HUES64 (cell line): Measurements from ENCODE around the gene TMEM108.

ENCODE experiments used
- H3K27ac ChIP-seq: 2 replicates; pipeline ENCODE4 v1.7.0; 2013; ENCODE audit warnings: low read depth, low read length, inconsistent platforms
- H3K27me3 ChIP-seq: 2 replicates; pipeline ENCODE4 v1.6.1; 2013; ENCODE audit warnings: mild to moderate bottlenecking, low read length; ENCODE audit not compliant: insufficient read depth
- H3K36me3 ChIP-seq: 2 replicates; pipeline ENCODE4 v1.6.1; 2013; ENCODE audit warnings: mild to moderate bottlenecking, low read length; ENCODE audit not compliant: insufficient read depth
- H3K4me1 ChIP-seq: 2 replicates; pipeline ENCODE4 v1.6.1; 2013; ENCODE audit warnings: mild to moderate bottlenecking, low read length, moderate library complexity; ENCODE audit not compliant: insufficient read depth
- H3K4me3 ChIP-seq: 2 replicates; pipeline ENCODE4 v1.5.1; 2013; ENCODE audit warnings: mild to moderate bottlenecking, low read length, moderate library complexity
- H3K9ac ChIP-seq: 2 replicates; pipeline ENCODE4 v1.6.1; 2013; ENCODE audit warnings: mild to moderate bottlenecking, low read depth, low read length
- H3K9me3 ChIP-seq: 2 replicates; pipeline ENCODE4 v1.6.1; 2013; ENCODE audit warnings: low read depth, low read length; ENCODE audit not compliant: insufficient read depth
- WGBS: fragments of 150-250, 120-280 bp; methylation state at CpG from one replicate; pipeline ENCODE4 v1.1.7; 2013; ENCODE audit warnings: missing lambda C conversion rate; 5-methylcytosine and 5-hydroxymethylcytosine counted together

The TMEM108 gene

GRCh38 chr3:133192363-133192945 lies 154.3 kb downstream of the TMEM108 start:
- H3K9me3 ChIP-seq, result no peaks in the 10 kb centered on the region
- no peak overlapping the region for H3K9ac ChIP-seq
- WGBS, result 79% methylated on average over 9 of the region's 9 CpGs
- H3K4me3 ChIP-seq, result no peak overlapping the region
- H3K27ac ChIP-seq, result no peak overlapping the region
- H3K4me1 ChIP-seq, result peaks cover 8% of the 10 kb centered on the region; the same call in 1 of the 2 replicates
- no peaks in the 10 kb centered on the region for H3K36me3 ChIP-seq
- H3K27me3 ChIP-seq, result no peaks in the 10 kb centered on the region

- Histone ChIP-seq H3K9me3 (no peaks in the 10 kb centered on the region), H3K36me3 (no peaks in the 10 kb centered on the region), H3K9ac (no peak overlapping the region), H3K27ac (no peak overlapping the region), H3K27me3 (no peaks in the 10 kb centered on the region), H3K4me3 (no peak overlapping the region), H3K4me1 (peaks cover 8% of the 10 kb centered on the region; the same call in 1 of the 2 replicates)
These were observed 154.8 kb downstream of the TMEM108 start for GRCh38 chr3:133192967-133193366.

GRCh38 chr3:133196527-133196926 lies 158.3 kb downstream of the TMEM108 start:
- Histone ChIP-seq H3K27ac (no peak overlapping the region), H3K4me3 (no peak overlapping the region), H3K27me3 (no peaks in the 10 kb centered on the region), H3K4me1 (peaks cover 8% of the 10 kb centered on the region; the same call in 1 of the 2 replicates), H3K36me3 (no peaks in the 10 kb centered on the region), H3K9ac (no peak overlapping the region), H3K9me3 (peaks cover 14% of the 10 kb centered on the region)
- WGBS, result 94% methylated on average over 3 of the region's 3 CpGs

- WGBS, result 95% methylated on average over 1 of the region's 1 CpG
- peaks cover 6% of the 10 kb centered on the region; the same call in 1 of the 2 replicates for H3K4me1 ChIP-seq
- H3K9me3 ChIP-seq, result peaks cover 14% of the 10 kb centered on the region
These were observed 159.4 kb downstream of the TMEM108 start for GRCh38 chr3:133197619-133198018.

GRCh38 chr3:133206921-133207320 lies 168.7 kb downstream of the TMEM108 start:
- no peak overlapping the region for H3K9ac ChIP-seq
- no peaks in the 10 kb centered on the region for H3K27me3 ChIP-seq
- no peaks in the 10 kb centered on the region for H3K9me3 ChIP-seq
- peak overlapping the region; percentile 69; the same call in 1 of the 2 replicates for H3K27ac ChIP-seq
- no peak overlapping the region for H3K4me3 ChIP-seq
- H3K4me1 ChIP-seq, result peaks cover 33% of the 10 kb centered on the region
- 31% methylated on average over 5 of the region's 5 CpGs for WGBS
- H3K36me3 ChIP-seq, result no peaks in the 10 kb centered on the region

More at GRCh38 chr3:133197619-133198018, 159.4 kb downstream of the TMEM108 start:
- H3K27ac ChIP-seq, result no peak overlapping the region
- H3K27me3 ChIP-seq, result no peaks in the 10 kb centered on the region
- H3K4me3 ChIP-seq, result no peak overlapping the region
- H3K36me3 ChIP-seq, result no peaks in the 10 kb centered on the region
- no peak overlapping the region for H3K9ac ChIP-seq

- WGBS, result 94% methylated on average over 1 of the region's 1 CpG
- Histone ChIP-seq H3K4me3 (no peak overlapping the region), H3K36me3 (no peaks in the 10 kb centered on the region), H3K4me1 (peaks cover 46% of the 10 kb centered on the region), H3K27me3 (no peaks in the 10 kb centered on the region), H3K27ac (no peak overlapping the region), H3K9ac (no peak overlapping the region), H3K9me3 (no peaks in the 10 kb centered on the region)
These were observed 170.0 kb downstream of the TMEM108 start for GRCh38 chr3:133208184-133208583.

- Histone ChIP-seq H3K36me3 (no peaks in the 10 kb centered on the region), H3K4me1 (peaks cover 52% of the 10 kb centered on the region), H3K27me3 (no peaks in the 10 kb centered on the region), H3K27ac (no peak overlapping the region), H3K4me3 (no peak overlapping the region), H3K9ac (no peak overlapping the region), H3K9me3 (no peaks in the 10 kb centered on the region)
- WGBS, result 100% methylated on average over 1 of the region's 1 CpG
These were observed 171.8 kb downstream of the TMEM108 start for GRCh38 chr3:133209871-133210550.

- Histone ChIP-seq H3K9ac (no peak overlapping the region), H3K36me3 (no peaks in the 10 kb centered on the region), H3K9me3 (no peaks in the 10 kb centered on the region), H3K27me3 (no peaks in the 10 kb centered on the region), H3K27ac (no peak overlapping the region), H3K4me3 (no peak overlapping the region), H3K4me1 (peaks cover 52% of the 10 kb centered on the region)
- WGBS, result 98% methylated on average over 2 of the region's 4 CpGs
These were observed 172.5 kb downstream of the TMEM108 start for GRCh38 chr3:133210656-133211055.

- WGBS, result 43% methylated on average over 2 of the region's 2 CpGs
- peak overlapping the region; percentile 86 for H3K27ac ChIP-seq
These were observed 173.3 kb downstream of the TMEM108 start for GRCh38 chr3:133211449-133211848.

GRCh38 chr3:133211856-133212255 lies 173.7 kb downstream of the TMEM108 start:
- Histone ChIP-seq H3K4me3 (peak overlapping the region; percentile 8; the same call in 1 of the 2 replicates), H3K4me1 (peaks cover 47% of the 10 kb centered on the region), H3K9me3 (no peaks in the 10 kb centered on the region), H3K9ac (peak overlapping the region; percentile 47; the same call in 1 of the 2 replicates), H3K27me3 (no peaks in the 10 kb centered on the region), H3K36me3 (no peaks in the 10 kb centered on the region), H3K27ac (peak overlapping the region; percentile 86)

More at GRCh38 chr3:133211449-133211848, 173.3 kb downstream of the TMEM108 start:
- Histone ChIP-seq H3K36me3 (no peaks in the 10 kb centered on the region), H3K4me3 (no peak overlapping the region), H3K27me3 (no peaks in the 10 kb centered on the region), H3K9me3 (no peaks in the 10 kb centered on the region), H3K9ac (no peak overlapping the region), H3K4me1 (peaks cover 51% of the 10 kb centered on the region)

- no peaks in the 10 kb centered on the region for H3K36me3 ChIP-seq
- H3K27ac ChIP-seq, result no peak overlapping the region
- peaks cover 40% of the 10 kb centered on the region for H3K4me1 ChIP-seq
- peaks cover 8% of the 10 kb centered on the region; the same call in 1 of the 2 replicates for H3K9me3 ChIP-seq
- 97% methylated on average over 2 of the region's 2 CpGs for WGBS
- H3K4me3 ChIP-seq, result no peak overlapping the region
- no peak overlapping the region for H3K9ac ChIP-seq
- no peaks in the 10 kb centered on the region for H3K27me3 ChIP-seq
These were observed 175.7 kb downstream of the TMEM108 start for GRCh38 chr3:133213937-133214336.
